NCI-H128 (cell line): ENCODE data around the gene AVL9.
"Not testable (repeated sequence)": the region's sequence is repeated elsewhere in the genome, so short reads cannot be mapped to it uniquely, and the experiment has no call there.

Source experiments
- DNase-seq: peaks from one replicate; lab custom pipeline; 2025; ENCODE audit not compliant: unreplicated experiment; lab: John Stamatoyannopoulos, UW

AVL9 gene

DNA sequence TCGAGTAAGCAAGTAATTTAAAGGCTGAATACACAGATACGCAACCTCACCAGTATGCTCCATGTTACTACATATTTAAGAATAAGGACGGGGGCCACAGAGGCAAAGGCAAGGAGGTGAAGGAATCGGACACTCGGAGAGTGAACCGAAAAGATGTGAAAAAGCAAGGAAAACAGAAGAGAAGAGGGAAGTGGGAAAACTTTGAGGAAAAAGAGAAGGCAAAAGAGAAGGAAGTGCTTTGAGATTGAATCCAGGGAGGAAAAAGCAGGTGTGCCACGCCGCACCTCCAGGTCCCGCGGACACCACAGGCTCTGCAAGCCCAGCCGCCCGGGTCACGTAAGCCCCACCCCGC lies 367 bp upstream of the AVL9 start:
- no peak for DNase-seq

- no peak for DNase-seq
Observed at GRCh38 chr7:32496052-32496813, 944 bp downstream of the AVL9 start.

DNA sequence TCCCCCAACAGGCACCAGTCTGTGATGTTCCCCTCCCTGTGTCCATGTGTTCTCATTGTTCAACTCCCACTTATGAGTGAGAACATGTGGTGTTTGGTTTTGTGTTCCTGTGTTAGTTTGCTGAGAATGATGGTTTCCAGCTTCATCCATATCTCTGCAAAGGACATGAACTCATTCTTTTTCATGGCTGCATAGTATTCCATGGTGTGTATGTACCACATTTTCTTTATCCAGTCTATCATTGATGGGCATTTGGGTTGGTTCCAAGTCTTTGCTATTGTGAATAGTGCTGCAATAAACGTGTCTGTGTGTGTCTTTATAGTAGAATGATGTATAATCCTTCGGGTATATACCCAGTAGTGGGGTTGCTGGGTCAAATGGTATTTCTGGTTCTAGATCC lies 4.5 kb downstream of the AVL9 start:
- not testable (repeated sequence) for DNase-seq

GRCh38 chr7:32500216-32500615 lies 4.9 kb downstream of the AVL9 start:
- DNase-seq: not testable (repeated sequence)

GRCh38 chr7:32500922-32501341 lies 5.6 kb downstream of the AVL9 start:
- no peak for DNase-seq

DNA sequence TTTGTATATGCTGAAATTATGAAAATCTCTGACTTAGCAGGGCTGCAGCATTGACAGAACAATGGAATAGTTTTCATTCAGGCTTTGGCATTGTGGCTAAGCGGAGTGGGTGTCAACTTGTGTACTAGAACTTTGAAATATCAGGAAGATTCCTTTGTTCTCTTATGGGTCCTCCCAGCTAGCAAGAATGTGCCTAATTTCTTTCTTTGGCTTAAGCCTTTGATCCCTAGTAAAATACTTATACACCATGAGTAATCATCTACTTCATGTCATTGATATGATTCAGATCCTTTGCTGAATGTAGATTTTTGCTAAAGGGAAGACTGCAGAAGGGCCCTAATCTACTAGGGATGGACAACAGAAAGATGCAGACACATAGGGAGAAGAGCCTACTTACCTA lies 6.2 kb downstream of the AVL9 start:
- no peak for DNase-seq

DNA sequence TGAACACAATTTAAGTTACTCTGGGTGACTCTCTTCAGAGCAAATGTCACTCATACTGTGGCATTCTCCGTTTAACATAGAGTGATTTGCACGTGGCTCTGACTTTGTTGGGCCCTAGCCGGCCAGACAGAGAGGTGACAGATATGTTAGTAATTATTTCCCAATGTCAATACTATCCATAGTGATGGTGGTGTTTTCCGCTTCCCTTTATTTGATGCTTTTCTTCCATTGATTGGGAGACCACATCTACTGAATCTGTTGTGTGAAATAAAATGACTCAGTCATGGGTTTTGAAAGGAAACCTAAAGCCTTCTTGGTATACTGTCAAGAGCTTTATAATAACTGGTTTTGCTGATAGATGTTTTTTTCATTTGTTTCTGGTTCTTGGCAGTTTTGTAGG lies 7.4 kb downstream of the AVL9 start:
- no peak for DNase-seq

GRCh38 chr7:32506266-32507054 lies 11.2 kb downstream of the AVL9 start:
- no peak for DNase-seq

DNA sequence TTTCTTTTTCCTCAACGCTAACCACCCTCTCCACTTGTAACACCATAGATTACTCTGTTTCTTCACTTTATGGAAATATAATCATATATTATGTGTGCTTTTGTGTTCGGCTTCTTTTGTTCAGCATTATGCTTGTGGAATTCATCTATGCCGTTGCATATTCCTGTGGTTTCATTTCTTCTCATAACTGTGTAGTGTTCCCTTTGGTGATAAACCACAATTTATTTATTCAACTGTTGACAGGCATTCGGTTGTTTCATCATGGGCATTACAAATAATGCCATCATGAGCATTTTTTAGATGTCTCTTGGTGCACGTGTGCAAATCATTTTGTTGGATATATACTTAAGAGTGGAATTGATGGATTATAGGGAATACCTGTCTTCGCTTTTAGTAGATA lies 12.1 kb downstream of the AVL9 start:
- no peak for DNase-seq

DNA sequence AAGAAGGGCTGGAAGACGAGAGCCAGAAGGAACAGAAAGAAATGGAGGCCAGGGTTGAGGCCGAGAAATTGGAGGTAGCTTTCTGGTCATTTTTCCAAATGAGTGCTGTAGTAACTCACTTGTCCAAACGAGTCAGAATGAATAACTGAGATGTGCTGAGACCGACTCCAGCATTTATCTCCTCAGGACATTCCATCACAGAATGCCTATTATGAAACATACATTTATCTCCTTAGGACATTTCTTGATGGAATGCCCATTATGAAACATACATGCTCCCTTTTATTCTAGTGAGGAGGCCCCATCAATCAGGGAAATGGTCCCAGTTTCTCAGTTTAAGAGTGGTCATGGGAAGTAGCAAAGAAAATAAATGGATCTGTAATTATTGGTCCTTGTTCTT lies 16.5 kb downstream of the AVL9 start:
- DNase-seq: no peak

DNA sequence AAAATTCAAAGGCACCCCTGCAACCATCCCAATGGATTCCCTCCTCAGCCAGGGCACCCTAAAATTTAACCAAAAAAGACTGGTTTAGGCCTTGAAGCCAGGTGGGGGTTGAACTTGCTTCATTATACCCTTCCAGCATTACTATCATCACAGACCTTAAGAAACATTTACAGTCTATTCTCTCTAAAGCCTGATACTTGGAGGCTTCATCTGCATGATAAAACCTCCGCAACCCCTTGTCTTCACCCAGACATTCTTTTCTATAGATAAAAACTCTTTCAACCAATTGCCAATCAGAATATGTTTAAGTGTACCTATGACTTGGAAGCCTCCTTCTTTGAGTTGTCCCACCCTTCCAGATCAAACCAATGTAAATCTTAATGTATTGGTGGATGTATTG lies 17.9 kb downstream of the AVL9 start:
- DNase-seq: no peak

GRCh38 chr7:32515890-32516550 lies 20.7 kb downstream of the AVL9 start:
- DNase-seq: no peak

DNA sequence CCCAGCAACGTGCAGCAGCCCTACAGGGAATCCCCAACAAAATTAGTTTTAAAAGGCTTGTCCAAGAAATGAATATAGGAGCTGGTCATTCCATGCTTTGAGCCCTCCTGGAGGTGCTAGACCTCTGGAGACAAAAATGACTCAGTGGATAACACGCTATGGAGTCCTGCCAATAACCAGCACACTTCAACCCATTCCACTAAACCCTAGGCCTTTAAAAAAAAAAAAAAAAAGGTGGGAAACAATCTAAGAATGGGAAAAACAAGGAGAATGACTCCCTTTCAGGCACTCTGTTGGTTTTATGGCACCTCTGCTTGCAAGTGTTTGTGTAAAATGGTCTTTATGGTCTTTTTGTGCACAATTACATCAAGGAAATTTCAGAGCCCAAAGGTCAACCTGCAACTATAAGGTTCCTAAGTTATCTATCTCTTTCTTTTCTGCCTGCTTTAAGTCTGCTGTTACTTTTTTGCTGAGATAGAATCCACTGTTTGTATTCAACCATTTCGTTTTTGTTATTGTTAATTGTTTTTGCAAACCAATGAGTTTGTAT lies 21.3 kb downstream of the AVL9 start:
- no peak for DNase-seq

DNA sequence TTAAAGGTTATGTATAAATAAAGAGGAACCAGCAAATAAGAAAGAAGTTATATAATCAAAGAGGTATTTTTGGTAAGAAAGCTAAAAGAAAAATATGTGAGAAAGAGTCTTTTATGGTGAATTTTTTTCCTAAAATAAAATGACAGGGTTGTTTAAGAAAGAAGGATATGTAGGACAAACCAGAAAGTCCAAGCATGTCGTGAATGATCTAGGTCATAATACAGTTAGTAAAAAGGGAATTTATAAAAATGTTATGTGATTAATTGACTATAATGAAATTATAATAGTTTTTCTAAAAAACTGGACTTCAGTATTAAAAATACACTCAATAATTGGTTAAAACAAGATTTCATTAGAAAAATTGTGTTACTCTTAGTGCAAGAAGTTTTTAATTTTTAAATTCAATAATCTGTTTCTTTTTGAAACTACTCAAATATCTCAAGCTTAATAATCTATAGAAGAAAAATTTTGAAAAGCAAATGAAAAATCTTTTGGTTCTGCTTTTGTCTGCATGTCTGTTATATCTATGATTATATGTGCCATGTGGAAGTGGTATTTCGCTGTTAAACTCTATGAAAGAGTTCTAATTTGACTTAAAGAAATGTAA lies 23.3 kb downstream of the AVL9 start:
- no peak for DNase-seq

DNA sequence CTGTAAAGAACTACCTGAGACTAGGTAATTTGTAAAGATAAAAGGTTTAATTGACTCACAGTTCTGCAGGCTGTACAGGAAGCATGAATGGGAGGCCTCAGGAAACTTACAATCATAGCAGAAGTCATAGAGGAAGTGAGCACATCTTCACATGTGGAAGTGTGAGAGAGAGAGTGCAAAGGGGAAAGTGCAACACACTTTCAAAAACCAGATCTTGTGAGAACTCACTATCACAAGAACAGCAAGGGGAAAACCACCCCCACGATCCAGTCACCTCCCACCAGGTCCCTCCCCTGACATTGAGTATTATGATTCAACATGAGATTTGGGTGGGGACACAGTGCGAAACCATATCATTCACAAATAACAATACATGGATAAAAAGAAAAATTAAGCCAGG lies 24.5 kb downstream of the AVL9 start:
- no peak for DNase-seq

- no peak for DNase-seq
Observed at GRCh38 chr7:32522746-32523530, 27.6 kb downstream of the AVL9 start.

DNA sequence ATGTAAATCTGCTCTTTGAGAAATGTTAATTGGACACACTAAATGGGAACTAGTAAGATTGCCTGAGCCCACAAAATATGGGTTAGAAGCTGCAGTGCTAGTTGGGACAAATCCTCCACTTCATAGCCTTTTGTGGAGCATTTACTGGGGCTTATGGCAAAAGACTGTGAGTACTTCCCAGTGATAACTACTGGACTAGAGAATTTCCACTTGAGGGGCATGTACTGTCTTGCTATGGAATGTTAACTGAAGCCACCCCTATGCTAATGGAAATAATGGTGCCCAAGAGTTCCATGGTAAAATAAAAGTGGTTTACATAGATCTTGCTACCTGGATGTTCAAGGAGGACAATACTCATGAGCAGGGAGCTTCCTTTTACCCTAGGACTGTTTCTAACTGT lies 29.3 kb downstream of the AVL9 start:
- no peak for DNase-seq

- DNase-seq: no peak
Observed at GRCh38 chr7:32525839-32526238, 30.6 kb downstream of the AVL9 start.

DNA sequence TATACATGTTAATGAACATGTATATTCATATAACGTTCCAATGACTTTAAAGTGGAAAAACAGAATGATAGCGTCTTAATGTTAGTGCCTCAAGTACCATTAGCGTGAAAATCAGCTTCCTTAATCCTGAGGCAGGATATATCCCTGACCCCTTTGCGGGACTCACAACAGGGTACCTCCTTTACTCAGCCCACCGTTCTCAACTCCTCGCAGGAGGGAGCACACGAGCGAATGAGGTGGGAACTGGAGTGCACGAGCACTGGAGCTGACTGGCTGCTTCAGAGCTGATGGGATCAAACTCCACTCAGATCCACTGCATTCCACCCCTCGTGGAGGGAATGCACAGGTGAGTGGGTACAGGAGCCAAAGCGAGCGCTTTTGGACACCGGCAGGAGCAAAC lies 36.1 kb downstream of the AVL9 start:
- no peak for DNase-seq

DNA sequence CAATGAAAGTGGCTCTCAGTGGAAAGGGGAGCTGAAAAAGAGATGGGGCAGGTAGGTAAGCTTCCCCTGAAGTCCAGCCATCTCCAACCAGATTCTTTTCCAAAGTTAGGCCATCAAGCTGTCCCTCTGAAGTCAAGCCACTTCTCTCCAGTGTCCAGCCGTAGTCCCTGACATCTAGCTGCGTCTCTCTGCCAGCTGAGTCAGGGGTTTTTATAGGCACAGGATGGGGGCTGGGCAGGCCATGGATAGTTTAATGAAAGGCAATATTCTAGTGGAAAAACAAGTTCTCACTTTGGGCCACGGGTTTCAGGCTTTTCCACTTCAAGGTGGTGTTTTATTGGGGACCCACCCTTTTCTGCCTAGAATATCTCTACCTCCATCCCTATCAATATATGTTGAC lies 36.8 kb downstream of the AVL9 start:
- no peak for DNase-seq

DNA sequence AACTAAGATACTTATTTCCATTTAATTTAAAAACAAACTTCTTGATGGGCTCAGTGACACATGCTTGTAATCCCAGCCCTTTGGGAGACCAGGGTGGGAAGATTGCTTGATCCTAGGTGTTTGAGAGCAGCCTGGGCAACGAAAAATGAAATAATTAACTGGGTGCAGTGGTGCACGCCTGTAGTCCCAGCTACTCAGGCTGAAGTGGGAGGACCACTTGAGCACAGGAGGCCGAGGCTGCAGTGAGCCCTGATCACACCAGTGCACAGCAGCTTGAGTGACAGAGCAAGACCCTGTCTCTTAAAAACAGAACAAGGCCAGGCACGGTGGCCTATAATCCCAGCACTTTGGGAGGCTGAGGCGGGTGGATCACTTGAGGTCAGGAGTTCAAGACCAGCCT lies 37.4 kb downstream of the AVL9 start:
- DNase-seq: no peak
